Activated CD4-positive, CD25-positive, alpha-beta regulatory T cell (primary cell): Measurements from ENCODE around the gene SSH2.
"Not testable (repeated sequence)": the region's sequence is repeated elsewhere in the genome, so short reads cannot be mapped to it uniquely, and the experiment has no call there.

Source experiments
- DNase-seq, 4 experiments: peaks; one replicate each; lab custom pipeline; 2025; lab: John Stamatoyannopoulos, UW

Gene SSH2

DNA sequence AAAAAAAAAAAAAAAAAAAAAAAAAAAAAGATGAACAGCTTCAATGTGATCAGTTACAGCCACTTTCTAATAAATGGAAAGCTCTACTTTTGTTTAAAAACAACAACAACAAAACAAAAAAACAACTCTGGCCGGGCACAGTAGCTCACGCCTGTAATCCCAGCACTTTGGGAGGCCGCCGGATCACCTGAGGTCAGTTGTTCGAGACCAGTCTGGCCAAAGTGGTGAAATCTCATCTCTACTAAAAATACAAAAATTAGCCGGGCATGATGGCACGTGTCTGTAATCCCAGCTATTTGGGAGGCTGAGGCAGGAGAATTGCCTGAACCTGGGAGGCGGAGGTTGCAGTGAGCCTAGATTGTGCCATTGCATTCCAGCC is 150.2 kb downstream of the SSH2 start:
- not testable (repeated sequence) for DNase-seq

DNA sequence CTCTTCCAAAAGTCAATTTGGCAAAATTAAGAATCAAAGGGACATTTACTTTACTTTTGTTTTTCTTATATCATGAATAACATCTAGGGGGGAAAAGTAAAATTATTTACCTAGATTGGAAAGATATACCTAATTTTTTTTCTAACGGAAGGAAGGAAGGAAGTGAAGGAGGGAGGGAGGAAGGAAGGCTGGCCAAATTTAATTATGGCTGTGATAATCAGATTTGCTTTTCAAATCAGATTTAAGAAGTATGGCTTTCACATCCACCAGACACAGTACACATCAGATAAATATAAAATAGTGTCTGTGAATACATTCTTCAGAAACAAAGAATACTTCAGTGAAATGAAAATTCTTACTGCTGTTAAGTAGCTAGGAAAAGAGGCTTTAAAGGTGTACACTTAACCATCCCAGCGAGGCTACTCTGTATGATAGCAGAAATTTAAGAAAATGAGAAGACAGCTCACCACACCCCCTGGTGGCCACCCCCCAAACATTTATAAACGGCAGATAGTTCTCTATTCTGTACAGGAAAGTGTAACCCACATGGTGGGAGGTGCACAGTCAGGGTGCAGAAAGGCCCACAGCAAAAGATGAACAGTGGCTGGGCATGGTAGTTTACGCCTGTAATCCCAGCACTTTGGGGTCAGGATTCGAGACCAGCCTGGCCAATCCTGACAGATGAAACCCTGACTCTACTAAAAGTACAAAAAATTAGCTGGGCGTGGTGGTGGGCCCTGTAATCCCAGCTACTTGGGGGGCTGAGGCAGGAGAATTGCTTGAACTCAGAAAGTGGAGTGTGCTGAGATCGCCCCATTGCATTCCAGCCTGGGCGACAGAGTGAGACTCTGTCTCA is 150.8 kb downstream of the SSH2 start:
- DNase-seq, result peak; percentile 60 to 70 (median 63)

DNA sequence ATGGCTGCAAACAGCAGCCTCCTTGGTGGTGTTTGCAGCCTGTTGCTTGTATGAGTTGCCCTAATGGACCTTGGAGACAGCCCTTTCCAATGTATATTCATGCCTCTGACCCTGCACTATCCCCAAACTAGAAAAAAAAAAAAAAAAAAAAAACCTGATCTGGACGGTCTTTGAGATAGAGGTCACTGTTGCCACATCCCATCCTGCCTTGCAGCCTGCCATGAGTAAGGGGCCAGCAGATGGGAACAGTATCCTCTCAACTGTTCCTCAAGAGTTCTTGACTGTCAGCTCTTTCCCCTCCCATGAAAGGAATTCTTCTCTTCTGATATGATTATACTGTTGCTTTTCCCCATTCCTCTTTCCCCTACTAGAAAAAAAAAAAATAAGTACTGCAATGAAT is 152.4 kb downstream of the SSH2 start:
- DNase-seq, result no peak

DNA sequence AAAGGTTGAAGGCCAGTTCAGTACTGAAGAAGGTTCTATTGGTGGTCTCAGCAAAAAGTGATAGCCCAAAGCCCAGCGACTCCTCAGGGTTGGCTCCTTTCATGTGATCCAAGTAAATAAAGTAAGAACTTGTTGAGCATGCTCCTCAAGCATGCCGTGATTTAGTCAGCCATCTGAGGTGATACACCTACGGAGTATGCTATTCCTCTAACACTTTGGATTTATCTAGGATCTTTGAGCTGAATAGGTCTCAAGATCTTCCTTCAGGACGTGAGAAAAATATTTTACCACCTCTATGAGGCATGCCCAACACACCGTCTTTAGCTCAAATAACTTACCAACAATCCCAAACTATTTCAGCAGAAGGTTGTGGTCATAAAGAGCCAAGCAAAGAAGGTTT is 154.0 kb downstream of the SSH2 start:
- no peak for DNase-seq

DNA sequence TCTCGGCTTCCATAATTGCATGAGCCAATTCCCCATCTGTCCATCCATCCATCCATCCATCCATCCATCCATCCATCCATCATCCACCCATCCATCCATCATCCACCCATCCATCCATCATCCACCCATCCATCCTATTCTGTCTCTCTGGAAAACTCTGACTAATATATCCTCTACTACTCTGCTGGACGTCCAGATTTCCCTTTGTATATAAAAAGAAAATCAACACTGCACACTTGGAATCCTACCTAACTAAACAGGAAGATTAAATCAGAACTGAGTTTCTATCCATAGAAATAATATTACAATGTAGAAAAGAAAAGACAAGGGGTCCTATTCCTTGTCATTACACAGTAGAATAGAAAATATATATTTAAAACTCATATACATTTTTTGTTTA is 157.0 kb downstream of the SSH2 start:
- DNase-seq, result no peak

DNA sequence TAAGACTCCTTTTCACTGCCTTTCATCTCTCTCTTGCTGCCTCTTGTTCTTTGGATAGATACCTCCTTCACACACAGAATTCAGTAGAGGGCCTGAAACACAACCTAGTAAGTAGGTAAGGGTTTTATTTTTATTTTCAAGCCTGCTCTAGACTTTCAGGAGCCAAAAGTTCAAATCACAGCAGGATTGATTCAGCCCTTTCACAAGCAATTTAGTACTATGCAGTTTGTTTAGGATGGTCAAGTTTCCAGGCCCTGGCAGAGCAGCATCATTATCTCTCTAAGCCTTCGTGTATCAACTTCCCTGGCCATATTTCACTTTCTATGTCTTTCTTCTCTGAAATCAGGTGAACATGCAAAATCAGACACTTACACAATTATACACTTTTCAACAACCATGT is 158.5 kb downstream of the SSH2 start:
- DNase-seq, result no peak

DNA sequence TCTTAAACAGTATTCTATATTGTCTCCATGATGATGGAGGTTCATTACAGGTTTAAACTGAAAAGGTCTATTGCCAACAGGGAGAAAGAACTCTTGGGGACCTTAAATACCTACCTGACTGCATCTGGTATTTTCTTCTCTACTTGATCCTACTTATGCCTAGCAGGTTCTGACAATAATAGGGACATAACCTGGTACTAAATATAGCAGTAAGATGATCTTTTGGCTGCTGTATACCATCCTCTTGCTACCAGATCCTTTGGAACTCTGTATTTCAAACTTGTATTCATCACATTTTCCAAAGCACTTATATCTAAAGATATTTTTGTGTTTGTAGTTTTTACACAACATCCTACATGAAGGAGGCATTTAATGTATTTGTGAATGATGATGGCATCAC is 160.8 kb downstream of the SSH2 start:
- no peak for DNase-seq

DNA sequence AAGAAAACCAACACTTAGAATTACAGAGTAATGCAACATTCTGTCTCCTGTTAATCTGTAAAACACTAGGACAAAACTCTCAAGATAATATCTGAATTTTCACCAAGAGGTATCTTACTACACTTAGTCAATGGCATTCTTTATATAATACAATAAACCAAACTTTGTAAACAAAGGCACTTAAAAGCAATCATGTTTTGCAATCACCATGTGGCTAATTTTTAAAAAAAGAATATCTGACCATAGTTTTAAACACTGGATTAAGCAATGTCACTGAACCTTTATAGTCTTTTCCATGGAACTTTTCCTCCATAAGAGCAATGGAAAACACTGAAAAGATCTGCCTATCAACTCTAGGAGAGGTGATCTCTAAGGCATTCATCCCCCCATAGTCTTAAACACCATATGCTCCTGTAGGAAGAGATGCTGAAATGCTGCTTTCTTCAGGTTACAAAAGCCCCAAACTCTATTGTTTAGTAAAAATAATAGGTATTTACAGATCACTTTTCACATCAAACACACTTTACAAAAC is 163.2 kb downstream of the SSH2 start:
- no peak for DNase-seq

DNA sequence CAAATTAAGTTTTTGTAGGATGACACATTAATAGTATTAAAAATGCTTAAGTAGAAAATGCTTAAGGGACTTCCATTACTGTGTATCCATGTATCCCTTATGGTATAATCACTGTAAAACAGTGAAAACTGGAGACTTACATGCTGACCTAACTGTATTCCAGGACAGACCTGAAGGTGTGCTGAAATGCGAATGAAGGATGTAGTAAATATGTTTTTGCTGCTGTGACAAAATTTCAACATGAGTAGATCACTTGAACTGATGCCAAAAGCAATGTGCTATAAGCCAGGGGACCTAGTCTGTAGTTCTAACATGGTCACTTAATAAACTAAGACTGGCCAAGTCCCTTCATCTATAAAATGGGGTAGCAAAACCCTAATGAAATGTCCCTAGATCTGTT is 165.3 kb downstream of the SSH2 start:
- DNase-seq, result no peak

DNA sequence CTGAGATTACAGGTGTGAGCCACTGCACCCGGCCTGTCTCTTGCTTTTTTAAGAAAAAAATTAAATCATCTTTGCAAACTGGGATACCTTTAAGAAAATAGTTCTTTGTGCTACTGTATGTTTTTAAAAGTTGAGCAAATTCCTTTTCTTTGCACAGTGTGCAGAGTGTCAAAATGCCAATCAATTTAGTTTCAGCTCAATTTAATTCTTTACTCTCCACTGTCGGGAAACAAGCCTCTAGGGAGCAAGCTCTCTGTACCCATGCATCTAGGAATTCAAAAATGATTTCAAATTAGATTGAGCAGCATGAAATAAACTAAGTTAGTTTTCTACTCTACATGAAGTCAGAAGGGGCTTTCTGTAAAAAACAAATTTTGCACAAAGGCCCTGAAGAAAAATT is 165.8 kb downstream of the SSH2 start:
- DNase-seq, result no peak

DNA sequence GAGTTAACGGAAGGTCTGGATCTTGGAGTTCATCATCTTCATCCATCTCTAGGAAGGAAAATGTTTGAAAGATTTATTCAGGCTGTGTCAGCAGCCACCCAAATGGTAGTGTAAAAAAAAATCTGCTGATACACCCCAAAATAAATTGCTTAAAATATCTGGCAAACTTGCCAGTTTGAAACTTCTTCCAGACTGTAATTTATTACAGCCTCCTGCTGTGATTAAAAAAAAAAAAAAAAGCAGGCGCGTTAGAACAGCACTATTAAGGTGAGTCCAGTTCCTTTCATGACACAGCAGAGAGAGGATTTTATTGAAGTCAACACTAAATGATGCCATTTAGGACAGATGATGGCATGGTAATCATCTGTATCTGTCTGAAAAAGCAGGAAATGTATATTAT is 166.8 kb downstream of the SSH2 start:
- no peak for DNase-seq

DNA sequence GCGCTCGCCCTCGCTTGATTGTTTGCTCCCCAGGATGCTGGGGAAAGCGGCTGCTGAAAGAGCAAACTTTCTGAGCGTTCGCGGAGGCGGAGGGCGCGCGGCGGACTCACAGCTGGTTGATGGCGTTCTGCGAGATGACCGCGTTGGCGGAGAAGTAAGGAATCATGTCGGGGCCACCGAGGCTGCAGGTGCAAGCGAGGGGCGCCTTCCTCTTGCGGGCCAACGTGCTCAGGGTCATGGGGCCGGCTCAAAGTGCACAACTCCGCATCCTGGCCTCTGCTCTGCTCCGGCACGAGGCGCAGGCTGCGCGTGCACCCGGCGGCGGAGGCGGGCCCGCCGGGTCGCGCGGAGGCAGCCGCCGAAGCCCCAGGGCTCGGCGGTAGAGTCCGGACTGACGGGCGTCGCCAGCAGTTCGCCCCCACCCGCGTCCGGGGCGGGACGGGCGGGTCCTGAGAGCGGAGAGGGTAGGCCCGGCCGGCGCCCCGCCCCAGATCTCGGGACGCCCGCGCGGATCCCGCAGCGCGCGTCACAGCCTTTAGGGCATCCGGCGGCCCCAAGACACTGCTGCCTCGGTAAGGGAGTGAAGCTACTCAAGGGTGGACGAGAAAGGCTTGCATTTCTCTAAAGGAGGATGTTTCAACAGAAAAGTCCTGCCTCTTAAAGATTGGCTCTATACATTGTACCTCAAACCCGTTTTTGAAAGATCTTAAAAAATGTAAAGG is 168.8 kb downstream of the SSH2 start:
- peak; percentile 74 to 90 (median 86) for DNase-seq

DNA sequence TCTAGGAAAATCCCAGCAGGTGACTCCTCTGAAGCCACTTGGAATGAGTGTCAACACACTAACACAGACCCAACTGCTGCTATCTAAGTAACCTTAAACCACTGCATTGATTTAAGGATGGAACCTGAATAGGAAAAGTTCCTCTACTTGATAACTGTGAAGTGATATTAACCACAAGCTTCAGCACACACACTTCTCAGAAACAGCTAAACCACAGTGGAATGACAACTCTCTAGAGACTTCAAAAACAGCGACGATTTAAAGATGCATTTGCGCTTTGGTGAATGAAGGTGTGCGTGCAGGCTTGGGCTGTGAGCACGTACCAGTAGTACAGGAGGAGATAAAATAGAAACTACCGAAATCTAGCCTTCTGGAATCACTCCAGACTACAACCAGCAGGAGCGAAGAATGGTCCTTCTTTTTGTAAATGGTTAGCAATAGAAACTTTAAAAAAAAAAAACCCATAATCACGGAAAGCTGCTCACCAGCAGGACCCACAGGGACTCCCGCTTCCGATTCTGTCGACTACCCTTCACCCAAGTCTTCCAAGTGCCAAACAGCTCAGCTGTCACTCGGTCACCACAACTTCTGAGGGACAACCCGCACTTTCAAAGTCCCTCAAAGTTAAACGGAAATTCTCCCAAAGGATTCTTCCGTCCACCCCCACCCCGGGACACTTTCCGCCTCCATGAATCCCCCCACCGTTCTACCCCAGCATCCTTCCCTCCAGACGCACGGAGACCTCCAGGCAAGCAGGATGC is 169.6 kb downstream of the SSH2 start:
- DNase-seq, result peak in 3 of 4 experiments; percentile 5 to 20 (median 8)

DNA sequence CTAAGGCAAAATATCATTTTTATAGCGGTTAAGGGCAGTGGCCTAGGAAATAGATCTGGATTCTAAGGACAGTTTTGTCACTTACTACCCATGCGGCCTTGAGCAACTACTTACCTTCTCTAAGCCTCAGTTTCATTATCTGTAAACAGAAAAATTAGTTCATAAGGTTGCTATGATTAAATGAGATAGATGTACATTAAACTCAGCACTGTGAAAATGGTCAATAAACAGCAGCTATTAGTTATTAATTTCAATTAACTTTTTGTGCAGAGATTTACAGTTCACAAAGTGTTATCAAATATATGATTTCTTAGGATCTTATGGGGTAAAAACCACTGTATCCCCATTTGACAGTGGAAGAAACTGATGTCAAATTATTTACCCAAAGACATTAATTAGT is 171.8 kb downstream of the SSH2 start:
- no peak for DNase-seq

DNA sequence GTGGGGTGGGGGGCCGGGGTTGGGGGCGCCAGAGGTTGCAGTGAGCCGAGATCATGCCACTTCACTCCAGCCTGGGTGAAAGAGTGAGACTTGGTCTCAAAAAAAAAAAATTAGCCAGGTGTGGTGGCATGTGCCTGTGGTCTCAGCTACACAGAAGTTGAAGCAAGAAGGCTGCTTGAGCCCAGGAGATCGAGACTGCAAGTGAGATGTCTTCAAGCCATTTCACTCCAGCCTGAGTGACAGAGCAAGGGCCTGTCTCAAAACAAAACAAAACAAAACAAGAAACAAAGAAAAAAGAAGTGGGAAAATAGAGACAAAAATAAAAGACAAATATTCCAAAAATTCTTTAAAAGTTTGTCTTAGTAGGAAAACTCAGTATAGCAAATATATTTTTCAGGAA is 172.2 kb downstream of the SSH2 start:
- DNase-seq, result no peak

DNA sequence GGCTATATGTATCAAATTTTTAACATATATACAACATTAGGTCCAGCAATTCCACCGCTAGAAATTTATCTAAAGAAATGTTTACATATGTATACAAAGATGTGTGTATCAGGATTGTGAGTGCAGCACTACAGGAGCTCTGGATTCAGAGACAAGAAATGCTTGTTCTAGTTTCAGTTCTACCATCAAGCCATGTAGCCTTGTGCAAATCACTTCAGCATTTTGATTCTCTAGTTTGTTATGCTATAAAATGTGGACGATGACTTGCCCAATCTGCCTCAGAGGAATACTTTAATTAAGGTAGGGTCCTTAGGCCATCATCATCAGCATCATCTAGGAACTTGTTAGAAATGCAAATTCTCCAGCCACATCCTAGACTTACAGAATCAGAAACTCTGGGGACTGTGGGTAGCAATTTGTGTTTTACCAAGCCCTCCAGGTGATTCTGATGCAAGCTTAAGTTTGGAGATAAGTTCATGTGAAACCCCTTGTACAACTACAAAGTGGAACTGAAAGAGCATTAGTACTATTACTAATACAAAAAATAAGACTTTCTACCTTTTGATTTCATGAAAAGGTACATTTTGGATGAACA is 176.1 kb downstream of the SSH2 start:
- no peak for DNase-seq

DNA sequence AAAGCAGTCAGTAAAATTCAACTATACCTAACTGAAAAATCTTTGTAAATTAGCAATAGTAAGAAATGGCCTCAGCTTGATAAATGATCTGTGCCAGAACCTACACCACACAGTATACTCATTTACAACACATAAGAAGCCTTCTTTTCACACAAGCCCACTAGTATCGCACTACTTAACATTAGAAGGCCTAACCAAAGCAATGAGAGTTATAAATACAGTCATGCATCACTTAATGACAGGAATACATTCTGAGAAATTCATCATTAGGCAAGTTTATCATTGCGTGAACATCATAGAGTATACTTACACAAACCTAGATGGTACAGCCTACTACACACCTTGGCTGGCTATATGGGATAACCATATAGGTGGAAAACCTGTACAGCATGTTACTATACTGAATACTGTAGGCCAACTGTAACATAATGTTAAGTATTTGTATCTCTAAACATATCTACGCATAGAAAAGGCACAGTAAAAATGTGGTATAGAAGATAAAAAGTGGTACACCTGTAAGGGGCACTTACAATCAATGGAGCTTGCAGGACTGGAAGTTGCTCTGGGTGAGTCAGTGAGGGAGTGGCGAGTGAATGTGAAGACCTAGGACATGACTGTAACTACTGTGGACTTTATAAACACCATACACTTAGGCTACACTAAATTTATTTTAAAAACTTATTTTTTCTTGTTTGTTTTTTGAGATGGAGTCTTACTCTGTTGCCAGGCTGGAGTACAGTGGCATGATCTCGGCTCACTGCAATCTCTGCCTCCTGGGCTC is 180.8 kb downstream of the SSH2 start:
- no peak for DNase-seq

DNA sequence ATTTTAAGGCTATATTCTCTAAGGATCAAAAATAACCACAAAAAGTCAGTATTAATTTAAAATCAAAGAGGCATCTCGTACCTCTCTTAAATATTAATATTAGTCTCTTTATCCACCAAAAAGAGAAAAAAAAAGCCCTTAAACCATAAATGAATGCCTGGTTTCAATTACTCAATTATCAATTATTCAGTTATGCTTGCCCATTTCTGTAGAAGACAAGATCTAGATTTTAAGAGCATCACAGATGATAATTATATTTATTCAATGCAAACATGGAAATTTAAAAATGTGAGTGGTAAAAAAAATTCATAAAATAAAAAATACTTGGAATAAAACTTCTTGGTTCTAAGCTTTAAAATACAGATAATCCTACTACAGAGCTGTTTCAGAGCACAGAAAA is 181.6 kb downstream of the SSH2 start:
- DNase-seq, result no peak

DNA sequence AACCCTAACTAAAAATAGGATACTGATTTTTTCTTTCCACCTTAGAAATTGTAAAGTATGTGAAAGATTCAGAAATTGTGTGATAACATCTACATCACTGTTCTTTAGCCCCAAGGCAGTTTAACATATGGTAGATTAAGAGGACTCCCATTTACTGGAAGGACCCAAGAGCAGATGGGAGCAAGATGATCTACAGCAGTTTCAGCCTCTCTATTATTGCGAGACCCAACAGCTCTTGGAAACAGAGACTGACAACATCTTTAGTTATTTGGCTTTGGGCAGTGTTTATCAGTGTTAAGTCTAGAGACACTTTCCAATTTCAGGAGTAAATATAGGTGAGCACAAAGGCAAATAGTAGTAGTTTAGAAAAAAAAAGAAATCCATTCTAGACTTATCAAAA is 182.4 kb downstream of the SSH2 start:
- no peak for DNase-seq

DNA sequence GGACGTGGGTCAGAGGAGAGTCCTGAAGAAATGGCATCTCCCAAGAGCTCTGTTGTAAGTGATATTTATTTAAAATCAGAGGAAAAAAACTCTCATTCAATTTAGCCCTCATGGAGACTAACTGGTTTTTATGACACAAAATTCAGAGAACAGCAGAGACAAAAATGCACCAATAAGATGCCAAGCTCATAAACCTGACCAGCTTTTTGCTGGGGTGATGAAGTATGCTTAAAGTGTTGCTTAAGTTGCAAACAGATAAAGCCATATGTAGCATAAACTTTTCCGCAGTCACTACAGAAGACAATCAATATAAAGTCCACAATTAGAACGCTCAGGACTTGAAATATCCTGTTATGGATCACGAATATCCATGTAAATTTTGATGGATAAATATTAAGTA is 183.4 kb downstream of the SSH2 start:
- no peak for DNase-seq

DNA sequence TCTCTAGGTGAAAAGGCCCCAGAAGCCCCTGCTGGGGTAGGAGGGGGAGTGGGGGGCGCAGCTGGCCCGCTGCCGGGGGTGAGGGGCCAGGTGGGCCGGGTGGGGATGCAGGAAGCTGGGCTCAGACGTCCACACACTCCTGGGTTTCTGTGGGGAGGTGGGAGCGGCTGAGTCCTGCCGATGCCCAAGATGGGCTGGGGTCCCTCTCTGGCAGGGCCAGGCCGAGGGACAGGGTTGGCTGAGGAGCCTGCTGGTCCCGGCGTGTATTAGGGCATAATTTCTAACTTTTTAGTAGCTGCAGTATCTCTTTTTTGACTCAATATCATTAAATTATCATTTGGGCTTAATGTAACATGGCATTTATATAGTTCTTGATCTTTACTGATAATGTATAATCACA is 185.9 kb downstream of the SSH2 start:
- no peak for DNase-seq

DNA sequence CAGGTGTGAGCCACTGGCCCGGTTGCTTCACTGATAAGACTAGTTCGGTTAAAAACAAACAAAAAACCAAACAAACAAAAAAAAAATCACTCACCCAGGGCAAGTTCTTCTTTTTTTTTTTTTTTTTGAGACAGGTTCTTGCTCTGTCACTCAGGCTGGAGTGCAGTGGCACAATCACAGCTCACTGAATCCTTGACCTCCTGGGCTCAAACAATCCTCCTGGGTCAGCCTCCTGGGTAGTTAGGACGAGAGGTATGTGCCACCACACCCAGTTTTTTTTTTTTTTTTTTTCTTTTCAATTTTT is 187.9 kb downstream of the SSH2 start:
- DNase-seq, result no peak
